GM21515 (cell line): ENCODE data around the gene ZBTB44.
"Not testable (repeated sequence)": the region's sequence is repeated elsewhere in the genome, so short reads cannot be mapped to it uniquely, and the experiment has no call there.

ENCODE experiments used
- ATAC-seq: cut with Tn5 transposase; IDR thresholded peaks from one replicate; pipeline ENCODE4 v1.9.1; 2021; ENCODE audit not compliant: unreplicated experiment

ZBTB44 gene

GRCh38 chr11:130313383-130314183, 1.1 kb downstream of the ZBTB44 start:
- ATAC-seq, result no peak

- ATAC-seq, result no peak
These were observed 2.7 kb downstream of the ZBTB44 start for GRCh38 chr11:130312046-130312445.

GRCh38 chr11:130310622-130311021, 4.1 kb downstream of the ZBTB44 start:
- no peak for ATAC-seq

- ATAC-seq, result no peak
These were observed 5.8 kb downstream of the ZBTB44 start for GRCh38 chr11:130308886-130309285.

GRCh38 chr11:130308059-130308458, 6.7 kb downstream of the ZBTB44 start:
- ATAC-seq, result no peak

- no peak for ATAC-seq
These were observed 10.1 kb downstream of the ZBTB44 start for GRCh38 chr11:130304651-130305050.

DNA sequence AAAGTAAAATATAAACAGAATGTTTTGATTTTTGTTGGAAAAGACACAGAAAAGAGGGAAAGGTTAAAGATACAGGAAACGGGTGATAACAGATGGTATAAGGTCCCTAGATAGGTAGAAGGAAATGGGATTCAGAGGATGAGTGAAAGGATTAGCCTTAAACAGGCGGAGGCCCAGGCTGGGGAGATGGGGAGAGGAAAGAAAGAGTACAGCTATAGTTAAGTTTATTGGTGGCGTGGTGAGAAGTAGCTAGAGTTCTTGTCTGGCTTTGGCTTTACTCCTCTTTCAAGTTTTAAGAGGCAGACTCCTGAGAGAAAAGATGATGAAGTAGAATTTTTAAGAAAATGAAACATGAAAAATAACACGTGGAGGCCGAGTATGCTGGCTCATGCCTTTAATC, 13.7 kb downstream of the ZBTB44 start:
- ATAC-seq, result no peak

GRCh38 chr11:130300567-130300966, 14.2 kb downstream of the ZBTB44 start:
- peak; percentile 63 for ATAC-seq

DNA sequence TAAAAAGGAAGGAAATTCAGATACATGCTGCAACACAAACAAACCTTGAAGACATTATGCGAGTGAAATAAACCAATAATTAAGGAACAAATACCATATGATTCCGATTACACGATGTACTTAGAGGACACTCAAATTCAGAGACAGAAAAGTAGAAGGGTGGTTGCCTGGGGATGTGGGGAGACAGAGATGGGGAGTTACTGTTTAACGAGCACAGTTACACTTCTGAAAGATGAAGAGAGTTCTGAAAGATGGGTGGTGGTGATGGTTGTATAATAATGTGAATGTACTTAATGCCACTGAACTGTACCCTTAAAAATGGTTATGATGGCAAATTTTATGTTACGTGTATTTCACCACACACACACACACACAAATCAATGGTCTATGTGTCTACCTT, 14.7 kb downstream of the ZBTB44 start:
- no peak for ATAC-seq

DNA sequence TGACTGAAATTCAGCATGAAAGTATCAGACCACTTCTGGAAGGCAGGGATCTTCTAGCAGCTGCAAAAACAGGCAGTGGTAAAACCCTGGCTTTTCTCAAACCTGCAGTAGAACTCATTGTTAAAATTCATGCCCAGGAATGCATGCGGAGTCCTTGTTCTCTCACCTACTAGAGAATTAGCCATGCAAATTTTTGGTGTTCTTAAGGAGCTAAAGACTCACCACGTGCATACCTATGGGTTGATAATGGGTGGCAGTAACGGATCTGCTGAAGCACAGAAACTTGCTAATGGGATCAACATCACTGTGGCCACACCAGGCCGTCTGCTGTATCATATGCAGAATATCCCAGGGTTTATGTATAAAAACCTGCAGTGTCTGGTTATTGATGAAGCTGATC, 19.1 kb downstream of the ZBTB44 start:
- no peak for ATAC-seq

DNA sequence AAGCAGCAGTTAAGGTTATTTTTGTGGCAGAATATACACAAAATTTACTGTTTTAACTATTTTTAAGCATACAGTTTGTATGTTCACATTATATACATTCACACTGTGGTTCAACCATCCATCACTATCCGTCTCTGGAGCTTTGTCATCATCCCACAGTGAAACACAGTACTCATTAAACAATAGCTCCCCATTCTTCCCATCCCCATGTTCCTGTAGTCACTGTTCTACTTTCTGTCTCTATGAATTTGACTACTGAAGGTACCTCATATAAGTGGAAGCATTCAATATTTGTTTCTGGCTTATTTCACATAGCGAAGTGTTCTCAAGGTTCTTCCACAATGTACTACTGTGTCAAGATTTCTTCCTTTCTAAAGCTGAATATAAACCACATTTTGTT, 32.6 kb downstream of the ZBTB44 start:
- ATAC-seq, result no peak

- not testable (repeated sequence) for ATAC-seq
These were observed 33.4 kb downstream of the ZBTB44 start for GRCh38 chr11:130281341-130281740.

- ATAC-seq, result no peak
These were observed 34.7 kb downstream of the ZBTB44 start for GRCh38 chr11:130279989-130280388.

GRCh38 chr11:130278745-130279144, 36.0 kb downstream of the ZBTB44 start:
- no peak for ATAC-seq

- ATAC-seq, result peak; percentile 73
These were observed 36.6 kb downstream of the ZBTB44 start for GRCh38 chr11:130278151-130278550.

DNA sequence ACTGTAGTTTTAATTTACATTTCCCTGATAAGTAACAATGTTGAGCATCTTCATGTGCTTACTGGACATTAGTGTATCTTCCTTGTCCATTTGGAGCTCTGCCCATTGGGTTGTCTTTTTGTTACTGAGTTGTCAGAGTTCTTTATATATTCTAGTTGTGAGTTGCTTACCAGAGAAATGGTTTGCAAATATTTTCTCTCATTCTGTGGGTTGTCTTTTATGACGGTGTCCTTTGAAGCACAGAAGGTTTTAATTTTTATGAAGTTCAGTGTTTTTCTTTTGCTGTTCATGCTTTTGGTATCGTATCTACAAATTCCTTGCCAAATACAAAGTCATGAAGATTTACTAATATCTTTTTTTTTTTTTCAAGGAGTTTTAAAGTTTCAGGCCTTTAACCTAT, 42.4 kb downstream of the ZBTB44 start:
- no peak for ATAC-seq

GRCh38 chr11:130269326-130269943, 45.3 kb downstream of the ZBTB44 start:
- ATAC-seq, result peak; percentile 84

- no peak for ATAC-seq
These were observed 51.4 kb downstream of the ZBTB44 start for GRCh38 chr11:130263351-130263750.

DNA sequence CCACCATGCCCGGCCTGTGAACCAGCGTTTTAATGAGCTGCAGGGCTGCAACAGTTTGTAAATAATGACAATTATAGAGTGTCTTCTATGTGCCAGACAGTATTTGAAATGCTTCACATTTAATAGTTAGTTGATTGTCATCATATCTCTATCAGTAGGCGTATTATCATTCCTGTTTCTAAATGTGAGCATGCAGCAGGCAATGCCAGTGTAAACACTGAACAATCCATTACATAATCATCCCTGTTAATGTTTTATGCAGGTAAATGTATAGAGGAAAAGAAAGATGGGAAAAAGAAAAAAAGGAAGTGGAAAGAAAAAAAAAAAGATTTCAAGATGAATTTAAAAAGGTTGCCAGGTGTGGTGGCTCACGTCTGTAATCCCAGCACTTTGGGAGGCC, 52.3 kb downstream of the ZBTB44 start:
- no peak for ATAC-seq

DNA sequence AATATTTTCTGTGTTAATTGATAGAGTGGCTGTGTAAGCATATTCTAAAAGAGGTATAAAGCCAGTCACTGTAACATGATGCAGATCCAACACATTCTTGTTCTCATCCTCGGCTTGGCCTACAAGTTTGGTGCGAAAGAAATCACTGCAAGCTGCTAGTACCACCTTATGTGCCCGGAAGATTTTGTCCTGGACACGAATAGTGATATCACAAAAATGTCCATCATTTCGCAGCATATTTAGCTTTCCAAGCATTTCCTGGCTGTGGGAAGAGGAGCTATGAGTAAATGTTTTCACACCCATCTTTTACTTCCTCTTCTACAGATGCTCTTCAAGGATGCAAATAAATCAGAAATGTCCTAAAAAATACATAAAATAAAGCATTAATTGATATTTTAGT, 53.1 kb downstream of the ZBTB44 start:
- no peak for ATAC-seq

DNA sequence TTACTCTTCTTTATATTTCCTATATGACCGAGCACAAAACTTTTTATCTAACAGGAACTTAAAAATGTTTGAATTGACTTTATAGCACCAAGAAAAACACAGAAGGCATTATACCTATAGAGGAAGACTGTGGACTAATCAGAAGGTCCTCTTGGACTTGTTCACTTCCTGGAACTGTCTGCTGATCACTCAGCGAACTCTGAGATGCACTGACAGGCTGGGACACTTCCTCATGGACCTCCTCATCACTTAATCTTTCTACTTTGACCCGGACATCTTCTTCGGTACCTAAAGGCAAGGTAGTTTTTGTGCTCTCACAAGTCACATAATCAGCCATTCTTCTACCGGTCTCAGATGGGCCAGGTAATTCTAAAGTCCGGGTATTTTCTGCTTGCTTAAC, 54.0 kb downstream of the ZBTB44 start:
- ATAC-seq, result no peak

GRCh38 chr11:130260080-130260627, 54.6 kb downstream of the ZBTB44 start:
- ATAC-seq, result no peak
